Stimulated activated CD8-positive, alpha-beta memory T cell treated with anti-CD3 and anti-CD28 coated beads, Interleukin-7, amount 100 ng/mL, for 1 hour (primary cell): ENCODE measurements around the gene KAT7.
"Not testable (repeated sequence)": the region's sequence is repeated elsewhere in the genome, so short reads cannot be mapped to it uniquely, and the experiment has no call there.

Experiments
- DNase-seq, 2 donors: peaks; one replicate each; pipeline ENCODE4 v3.0.0-alpha.2; 2020; ENCODE audit warnings: low read depth in 2 of 2

KAT7 gene

GRCh38 chr17:49809056-49809455 lies 20.6 kb downstream of the KAT7 start:
- DNase-seq: no peak

DNA sequence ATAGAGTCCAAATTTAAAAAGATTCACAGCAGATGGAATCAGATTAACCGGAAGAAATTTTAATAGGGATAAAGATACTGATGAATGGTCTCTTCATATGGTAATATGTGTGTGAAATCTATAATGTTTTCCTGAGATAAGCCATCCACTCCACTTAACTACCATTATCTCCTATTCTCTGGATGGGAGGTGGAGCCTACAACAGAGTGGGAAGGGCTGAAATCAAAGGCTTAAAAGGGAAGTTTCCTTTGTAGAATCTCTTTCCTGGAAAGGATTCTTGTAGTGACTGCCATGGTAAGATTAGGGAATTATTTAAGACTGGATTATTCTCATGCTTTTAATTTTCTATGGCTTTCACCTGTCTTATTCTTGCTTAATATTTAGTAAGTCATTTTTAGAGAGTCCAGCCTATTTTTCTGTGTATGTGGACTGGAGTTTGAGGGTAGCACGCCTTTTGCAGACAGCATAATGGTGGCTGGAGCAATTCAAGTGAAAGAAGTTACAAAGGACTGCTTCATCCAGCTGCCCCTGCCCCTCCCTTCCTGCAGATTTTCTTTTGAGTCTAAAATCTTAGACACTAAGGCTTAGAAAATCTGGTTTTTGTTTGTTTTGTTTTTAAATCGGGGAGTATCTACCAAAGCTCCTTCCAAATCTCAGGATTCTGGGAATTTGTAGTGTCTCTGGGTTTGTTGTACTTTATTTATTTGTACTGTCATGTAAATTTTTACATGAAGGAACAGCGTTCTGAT lies 26.5 kb downstream of the KAT7 start:
- DNase-seq: no peak

DNA sequence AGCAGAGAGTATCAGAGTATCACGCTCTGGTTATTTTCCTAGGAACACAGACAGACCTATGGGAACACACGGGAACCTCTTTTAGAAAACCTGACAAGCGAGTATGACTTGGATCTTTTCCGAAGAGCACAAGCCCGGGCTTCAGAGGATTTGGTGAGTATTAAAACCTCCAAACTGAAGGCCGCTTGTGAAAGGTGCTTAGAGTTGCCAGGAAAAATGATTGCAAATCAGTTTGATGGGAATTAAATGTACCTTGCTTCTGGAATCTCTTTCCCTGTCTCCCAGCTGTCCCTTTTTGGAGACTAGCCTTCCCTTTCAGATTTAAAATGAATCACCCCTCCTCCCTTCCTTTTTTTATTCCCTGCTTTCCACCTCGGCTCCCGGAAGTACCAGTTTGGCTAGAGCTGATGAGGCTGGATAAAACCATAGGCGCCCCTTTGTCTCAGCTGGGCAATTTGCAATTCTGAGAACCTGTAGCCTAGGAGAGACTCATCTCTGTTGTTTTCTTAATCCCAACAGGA lies 27.3 kb downstream of the KAT7 start:
- DNase-seq: no peak

DNA sequence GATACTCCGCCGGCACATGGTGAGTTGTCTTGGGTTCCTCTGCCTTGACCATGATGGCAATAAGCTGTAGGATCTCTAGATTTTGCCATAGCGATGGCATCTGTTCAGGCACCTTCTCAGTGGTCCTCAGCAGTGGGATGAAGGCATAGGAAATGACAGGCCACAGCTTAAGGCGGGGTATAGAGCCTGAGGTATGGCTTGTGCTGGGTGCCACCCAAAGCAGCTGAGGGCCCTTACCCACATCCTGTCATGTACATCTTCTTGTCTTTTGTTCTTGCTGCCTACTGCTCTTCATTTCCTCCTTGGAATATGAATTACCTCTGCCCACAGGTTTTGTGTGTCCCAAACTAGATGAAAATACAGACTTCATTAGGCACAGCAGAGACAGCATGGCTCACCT lies 29.5 kb downstream of the KAT7 start:
- peak; percentile 14 for DNase-seq

DNA sequence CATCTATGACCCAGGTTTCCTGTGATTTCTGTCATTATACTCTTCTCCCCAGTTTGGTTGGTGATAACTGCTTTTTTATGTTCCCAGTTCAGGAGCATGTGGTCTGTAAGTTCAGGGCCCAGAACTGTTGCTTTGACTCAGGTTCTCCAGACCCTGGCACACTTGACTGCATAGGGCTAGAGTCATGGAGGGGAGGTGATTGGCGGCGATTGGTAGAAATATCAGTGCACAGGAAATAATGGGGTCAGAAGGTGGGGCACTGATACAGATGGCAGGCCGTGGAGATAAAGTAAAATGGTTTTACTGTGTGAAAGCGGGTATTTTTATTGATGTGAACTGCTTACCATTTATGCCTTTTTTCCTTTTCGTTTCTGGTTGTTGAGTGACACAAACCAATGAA lies 30.7 kb downstream of the KAT7 start:
- no peak for DNase-seq

GRCh38 chr17:49819651-49820050 lies 31.2 kb downstream of the KAT7 start:
- no peak for DNase-seq

DNA sequence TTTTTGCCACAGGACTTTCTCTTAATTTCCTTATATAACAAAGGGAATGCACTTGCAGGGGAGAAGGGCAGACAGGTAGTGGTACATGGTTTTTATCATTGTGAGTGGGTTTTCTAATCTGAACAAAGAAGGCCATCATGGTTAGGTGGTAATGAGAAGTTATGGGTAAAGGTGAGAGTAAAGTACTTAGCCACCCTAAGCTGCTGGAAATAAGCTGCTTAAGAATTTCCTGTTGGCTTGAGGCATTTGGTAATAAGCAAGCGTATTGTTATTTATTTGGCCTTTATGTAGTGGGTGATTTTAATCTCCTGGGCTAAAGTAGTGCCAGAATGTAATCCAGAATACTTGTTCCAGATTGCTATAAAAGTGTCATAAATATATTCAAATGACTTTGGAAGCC lies 32.3 kb downstream of the KAT7 start:
- no peak for DNase-seq

DNA sequence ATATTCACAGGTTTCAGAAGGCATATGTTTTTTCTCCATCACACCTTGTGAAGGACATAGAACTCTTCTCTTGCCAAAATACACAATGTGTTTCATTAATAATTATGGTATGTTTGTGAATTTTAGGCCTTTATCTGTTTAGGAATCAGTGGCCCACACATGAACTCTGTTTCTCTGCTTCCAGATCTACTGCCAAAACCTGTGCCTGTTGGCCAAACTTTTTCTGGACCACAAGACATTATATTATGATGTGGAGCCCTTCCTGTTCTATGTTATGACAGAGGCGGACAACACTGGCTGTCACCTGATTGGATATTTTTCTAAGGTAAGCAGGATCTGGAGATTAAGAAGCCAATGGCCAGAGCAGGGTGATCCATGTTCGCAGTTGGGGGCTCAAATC lies 33.0 kb downstream of the KAT7 start:
- no peak for DNase-seq

DNA sequence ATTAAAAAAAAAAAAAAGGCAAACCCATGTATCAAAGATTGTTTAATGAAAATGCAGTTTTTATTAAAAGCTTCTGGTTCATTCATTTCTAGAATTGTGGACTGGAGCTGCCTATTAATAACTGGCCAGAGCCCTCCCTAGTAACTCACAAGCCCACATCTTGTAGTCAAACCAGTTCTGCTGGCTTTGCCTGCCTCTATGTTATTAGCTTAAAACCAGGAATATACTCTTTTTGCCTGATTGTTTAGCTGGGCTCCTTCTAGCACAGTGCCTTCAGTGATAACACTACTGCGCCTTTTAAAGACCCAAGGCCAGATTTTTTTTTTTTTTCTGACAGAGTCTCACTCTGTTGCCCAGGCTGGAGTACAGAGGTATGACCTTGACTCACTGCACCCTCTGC lies 33.4 kb downstream of the KAT7 start:
- DNase-seq: no peak

- DNase-seq: no peak
These were observed 34.3 kb downstream of the KAT7 start for GRCh38 chr17:49822829-49823228.

DNA sequence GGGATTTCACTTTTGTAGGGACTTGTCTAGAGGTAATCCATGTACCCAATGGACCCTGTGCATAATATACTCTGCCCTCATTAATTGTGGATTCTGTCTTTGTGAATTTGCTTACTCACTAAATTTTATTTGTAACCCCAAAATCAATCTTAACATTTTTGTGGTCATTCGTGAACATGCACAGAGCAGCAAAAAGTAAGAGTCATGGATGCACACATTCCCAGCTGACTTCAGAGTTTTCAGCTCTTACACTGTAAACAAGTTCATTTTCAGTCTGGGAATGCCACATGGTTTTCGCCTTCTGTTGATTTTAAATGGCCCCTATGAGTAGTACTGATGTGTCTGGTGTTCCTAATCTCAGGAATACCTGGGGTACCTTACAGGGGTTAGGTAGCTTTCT lies 35.1 kb downstream of the KAT7 start:
- DNase-seq: no peak

DNA sequence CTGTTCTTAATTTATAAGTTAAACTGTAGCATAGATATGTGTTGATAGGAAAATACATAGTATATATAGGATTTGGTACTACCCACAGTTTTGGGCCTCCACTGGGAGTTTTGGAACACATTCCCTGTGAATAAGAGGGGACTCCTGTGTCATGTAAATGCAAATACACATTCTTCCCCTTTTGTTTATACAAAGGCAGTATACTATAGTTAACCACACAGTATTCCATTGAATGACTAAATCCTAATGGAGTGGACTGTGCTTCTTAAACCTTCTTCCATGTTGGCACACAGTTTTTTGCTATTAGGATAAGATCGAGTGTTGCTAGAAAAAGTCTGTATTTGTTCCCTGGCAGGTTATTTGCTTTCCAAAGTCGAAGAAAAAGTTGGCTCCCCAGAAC lies 37.2 kb downstream of the KAT7 start:
- DNase-seq: no peak

GRCh38 chr17:49828325-49828724 lies 39.8 kb downstream of the KAT7 start:
- DNase-seq: not testable (repeated sequence)

DNA sequence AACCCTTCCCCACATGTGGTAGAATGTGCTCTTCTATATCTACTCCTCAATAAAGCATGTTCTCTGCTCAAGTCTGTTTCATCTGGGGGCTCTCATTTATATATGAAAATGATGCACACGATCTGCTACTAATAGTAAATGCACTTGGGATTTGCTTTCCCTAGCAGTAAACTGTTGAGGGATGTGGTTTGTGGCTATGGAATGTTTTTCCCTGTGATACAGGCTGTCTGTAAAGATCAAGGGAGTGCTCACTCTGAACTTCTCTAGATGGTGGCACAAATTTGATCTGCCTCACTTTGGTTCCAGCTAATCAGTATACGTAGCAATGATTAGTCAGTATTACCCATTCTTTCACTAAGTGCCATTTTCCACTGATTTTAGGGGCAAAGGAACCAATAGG lies 40.5 kb downstream of the KAT7 start:
- no peak for DNase-seq

- DNase-seq: no peak
These were observed 42.1 kb downstream of the KAT7 start for GRCh38 chr17:49830605-49831004.

- no peak for DNase-seq
These were observed 44.5 kb downstream of the KAT7 start for GRCh38 chr17:49832840-49833599.

- no peak for DNase-seq
These were observed 45.8 kb downstream of the KAT7 start for GRCh38 chr17:49834118-49834743.

DNA sequence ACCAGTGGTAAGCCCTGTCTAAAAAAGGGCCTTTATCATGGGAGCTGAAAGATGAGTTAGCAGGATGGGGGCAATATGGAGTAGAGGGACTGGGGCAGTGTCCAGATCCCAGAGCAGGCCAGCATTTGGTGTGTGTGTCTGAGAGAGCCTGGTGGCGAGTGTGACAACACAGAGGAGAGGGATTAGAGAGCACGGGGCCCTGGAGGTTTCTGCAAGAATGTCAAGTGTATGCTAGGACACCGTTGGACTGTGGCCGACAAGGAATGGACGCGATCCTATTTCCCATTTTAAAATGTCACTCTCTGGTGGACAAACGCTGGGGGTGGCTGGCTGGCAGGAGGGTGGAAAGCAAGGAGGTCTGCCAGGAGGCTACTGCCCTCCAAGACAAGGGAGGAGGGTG lies 47.0 kb downstream of the KAT7 start:
- DNase-seq: no peak

GRCh38 chr17:49836111-49837030 lies 47.9 kb downstream of the KAT7 start:
- no peak for DNase-seq

- DNase-seq: no peak
These were observed 51.0 kb downstream of the KAT7 start for GRCh38 chr17:49839455-49839854.

GRCh38 chr17:49841548-49841947 lies 53.1 kb downstream of the KAT7 start:
- DNase-seq: no peak

DNA sequence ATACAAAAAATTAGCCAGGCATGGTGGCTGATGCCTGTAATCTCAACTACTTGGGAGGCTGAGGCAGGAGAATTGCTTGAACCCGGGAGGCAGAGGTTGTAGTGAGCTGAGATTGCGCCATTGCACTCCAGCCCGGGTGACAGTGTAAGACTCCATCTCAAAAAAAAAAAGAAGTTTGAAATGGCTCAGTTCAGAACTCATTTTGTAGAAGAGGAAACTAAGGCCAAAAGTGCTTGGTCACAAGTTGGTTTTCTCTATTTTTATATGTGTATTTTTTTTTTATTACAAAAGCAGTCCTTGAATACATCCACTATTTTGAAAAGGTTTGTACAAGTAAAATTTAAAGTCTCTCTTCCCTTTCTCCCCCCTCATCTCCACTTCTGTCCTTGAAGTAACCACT lies 53.9 kb downstream of the KAT7 start:
- DNase-seq: no peak
